Effector memory CD4-positive, alpha-beta T cell (primary cell): ENCODE measurements around the gene SCN2A.

Experiments
- DNase-seq, 3 donors: peaks; one replicate each; pipeline ENCODE4 v3.0.0-alpha.2; 2020
- H3K27ac ChIP-seq: 2 replicates; pipeline ENCODE4 v1.7.0; 2013; ENCODE audit warnings: mild to moderate bottlenecking, low read length, moderate library complexity; ENCODE audit not compliant: insufficient read depth, poor library complexity, severe bottlenecking
- H3K27me3 ChIP-seq: replicated peaks from 2 replicates; pipeline ENCODE4 v1.7.0; 2013; ENCODE audit warnings: mild to moderate bottlenecking, low read length; ENCODE audit not compliant: insufficient read depth, control insufficient read depth, poor library complexity, severe bottlenecking
- H3K36me3 ChIP-seq: 2 replicates; pipeline ENCODE4 v1.7.0; 2013; ENCODE audit warnings: mild to moderate bottlenecking, low read length, moderate library complexity; ENCODE audit not compliant: control insufficient read depth, insufficient read depth
- H3K4me1 ChIP-seq: 2 replicates; pipeline ENCODE4 v1.7.0; 2013; ENCODE audit warnings: low read length, mild to moderate bottlenecking; ENCODE audit not compliant: control insufficient read depth, insufficient read depth, poor library complexity, severe bottlenecking
- H3K4me3 ChIP-seq: 2 replicates; pipeline ENCODE4 v1.7.0; 2013; ENCODE audit warnings: low read length, low read depth, mild to moderate bottlenecking; ENCODE audit not compliant: insufficient read depth, poor library complexity, severe bottlenecking
- H3K9me3 ChIP-seq: 2 replicates; pipeline ENCODE4 v1.7.0; 2013; ENCODE audit warnings: mild to moderate bottlenecking, low read length, moderate library complexity; ENCODE audit not compliant: control insufficient read depth

SCN2A gene

DNA sequence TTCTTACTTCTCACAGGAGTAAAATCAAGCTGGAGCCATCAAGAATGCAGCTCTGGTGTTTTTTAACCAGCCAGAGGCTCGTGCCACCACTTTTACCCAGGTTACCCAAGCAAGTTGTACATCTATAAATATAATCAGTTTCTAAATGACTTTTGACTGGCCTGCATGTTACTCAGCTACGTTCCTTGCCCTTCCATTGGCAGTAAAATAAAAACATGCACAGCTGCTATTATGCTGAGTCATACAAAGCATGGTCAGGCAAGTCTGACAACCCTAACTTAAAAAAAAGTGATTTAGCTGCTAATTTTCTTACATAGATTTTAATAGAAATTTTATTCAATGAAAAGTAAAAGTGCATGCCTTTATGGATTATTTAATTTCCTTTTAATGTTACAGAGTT is 118.5 kb downstream of the SCN2A start:
- no peaks in the 10 kb centered on the region for H3K4me1 ChIP-seq
- no peak overlapping the region for H3K4me3 ChIP-seq
- DNase-seq: no peak
- no peaks in the 10 kb centered on the region for H3K9me3 ChIP-seq
- H3K36me3 ChIP-seq: no peaks in the 10 kb centered on the region
- no peaks in the 10 kb centered on the region for H3K27me3 ChIP-seq
- H3K27ac ChIP-seq: no peak overlapping the region

DNA sequence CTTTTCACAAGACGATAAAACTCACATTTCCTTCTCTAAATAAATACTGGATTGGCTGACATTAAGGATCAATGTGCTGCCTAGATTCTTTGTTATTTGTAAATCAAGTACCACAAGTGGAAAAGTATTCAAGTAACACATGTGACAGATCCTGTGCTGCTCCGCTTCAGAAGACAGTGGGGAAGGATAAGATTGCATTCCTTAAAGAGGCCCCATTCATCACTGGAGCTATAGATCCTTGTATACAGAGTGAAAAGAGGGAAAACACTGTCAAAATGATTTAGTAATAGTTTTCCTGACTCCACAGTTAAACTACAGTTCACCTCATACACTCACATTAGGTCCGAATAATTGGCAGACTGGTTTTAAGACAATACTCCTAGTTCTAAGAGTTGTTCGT is 122.3 kb downstream of the SCN2A start:
- no peak for DNase-seq

GRCh38 chr2:165369131-165369897 is 130.1 kb downstream of the SCN2A start:
- H3K27ac ChIP-seq: no peak overlapping the region

More for the DNA sequence above, 122.3 kb downstream of the SCN2A start:
- Histone ChIP-seq H3K27me3 (no peaks in the 10 kb centered on the region), H3K27ac (no peak overlapping the region), H3K9me3 (no peaks in the 10 kb centered on the region), H3K4me3 (no peak overlapping the region), H3K4me1 (no peaks in the 10 kb centered on the region), H3K36me3 (no peaks in the 10 kb centered on the region)

GRCh38 chr2:165369898-165370296 is 130.7 kb downstream of the SCN2A start:
- Histone ChIP-seq H3K36me3 (no peaks in the 10 kb centered on the region), H3K4me3 (no peak overlapping the region)
- DNase-seq: no peak

More at GRCh38 chr2:165369131-165369897, 130.1 kb downstream of the SCN2A start:
- H3K4me3 ChIP-seq: no peak overlapping the region
- H3K27me3 ChIP-seq: no peaks in the 10 kb centered on the region
- no peaks in the 10 kb centered on the region for H3K4me1 ChIP-seq
- no peaks in the 10 kb centered on the region for H3K36me3 ChIP-seq
- H3K9me3 ChIP-seq: no peaks in the 10 kb centered on the region
- no peak for DNase-seq

GRCh38 chr2:165371356-165371755 is 132.1 kb downstream of the SCN2A start:
- no peaks in the 10 kb centered on the region for H3K4me1 ChIP-seq
- H3K36me3 ChIP-seq: no peaks in the 10 kb centered on the region
- no peaks in the 10 kb centered on the region for H3K9me3 ChIP-seq
- H3K27ac ChIP-seq: no peak overlapping the region
- no peak overlapping the region for H3K4me3 ChIP-seq
- no peaks in the 10 kb centered on the region for H3K27me3 ChIP-seq
- DNase-seq: no peak

More at GRCh38 chr2:165369898-165370296, 130.7 kb downstream of the SCN2A start:
- Histone ChIP-seq H3K27ac (no peak overlapping the region), H3K4me1 (no peaks in the 10 kb centered on the region), H3K9me3 (no peaks in the 10 kb centered on the region), H3K27me3 (no peaks in the 10 kb centered on the region)

DNA sequence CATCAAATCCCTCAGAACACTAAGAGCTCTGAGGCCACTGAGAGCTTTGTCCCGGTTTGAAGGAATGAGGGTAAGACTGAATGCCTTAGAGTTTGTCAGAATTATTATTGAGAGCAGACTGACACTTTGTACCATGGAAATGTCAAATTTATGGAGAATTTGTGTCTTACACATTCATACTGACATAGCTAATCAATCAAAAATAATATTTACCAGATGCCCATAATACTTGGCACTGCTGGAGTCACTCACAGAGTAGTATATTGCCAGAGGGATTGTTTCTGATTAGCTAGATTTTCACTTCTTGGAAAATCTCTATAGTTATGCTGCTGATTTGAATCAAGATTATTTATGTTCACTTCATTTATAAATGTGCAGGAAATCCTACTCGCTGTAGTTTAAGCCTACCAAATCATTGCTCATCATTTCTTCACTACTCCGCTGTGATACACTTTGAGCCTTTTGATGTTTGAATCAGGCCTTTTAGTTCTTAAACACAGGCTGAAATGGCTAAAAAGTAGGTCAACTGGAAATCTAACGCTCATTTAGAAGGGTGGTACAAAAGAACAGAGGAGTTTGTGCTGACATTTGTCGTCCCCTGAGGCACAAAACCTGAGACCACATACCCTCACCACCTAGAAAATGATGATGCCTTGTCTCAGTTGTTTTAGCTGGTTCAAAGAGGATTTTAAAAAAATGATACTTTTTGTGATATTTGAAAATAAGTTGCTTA is 134.2 kb downstream of the SCN2A start:
- Histone ChIP-seq H3K4me1 (no peaks in the 10 kb centered on the region), H3K27ac (no peak overlapping the region), H3K27me3 (no peaks in the 10 kb centered on the region), H3K9me3 (no peaks in the 10 kb centered on the region), H3K4me3 (no peak overlapping the region), H3K36me3 (no peaks in the 10 kb centered on the region)
- DNase-seq: no peak

DNA sequence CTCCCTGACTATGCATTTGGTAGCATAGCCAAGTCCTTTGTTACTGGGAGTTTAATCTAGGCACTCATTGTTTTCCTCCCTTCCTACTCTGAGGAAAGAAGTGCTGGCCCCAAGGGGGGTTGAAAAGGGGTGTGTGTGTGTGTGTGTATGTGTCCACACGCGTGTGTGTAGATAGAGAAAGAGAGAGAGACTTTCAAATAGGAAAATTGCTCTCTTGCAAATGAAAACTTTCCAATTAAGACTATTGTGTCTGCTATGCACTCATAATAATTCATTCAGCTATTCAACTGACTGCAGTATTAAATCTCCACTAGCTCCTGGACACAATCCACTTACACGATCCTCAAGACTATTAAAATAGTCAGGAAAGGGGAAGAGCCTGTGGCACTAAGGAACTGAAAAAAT is 137.4 kb downstream of the SCN2A start:
- Histone ChIP-seq H3K4me3 (no peak overlapping the region), H3K27ac (no peak overlapping the region), H3K9me3 (no peaks in the 10 kb centered on the region), H3K4me1 (no peaks in the 10 kb centered on the region), H3K27me3 (no peaks in the 10 kb centered on the region), H3K36me3 (no peaks in the 10 kb centered on the region)
- no peak for DNase-seq

- no peaks in the 10 kb centered on the region for H3K36me3 ChIP-seq
- no peaks in the 10 kb centered on the region for H3K9me3 ChIP-seq
- H3K27me3 ChIP-seq: no peaks in the 10 kb centered on the region
- H3K4me3 ChIP-seq: no peak overlapping the region
- no peaks in the 10 kb centered on the region for H3K4me1 ChIP-seq
- no peak overlapping the region for H3K27ac ChIP-seq
- DNase-seq: no peak
Measured at GRCh38 chr2:165382362-165382761, 143.1 kb downstream of the SCN2A start.

- no peak for DNase-seq
- no peak overlapping the region for H3K4me3 ChIP-seq
- no peaks in the 10 kb centered on the region for H3K4me1 ChIP-seq
- H3K27ac ChIP-seq: no peak overlapping the region
- no peaks in the 10 kb centered on the region for H3K27me3 ChIP-seq
- no peaks in the 10 kb centered on the region for H3K9me3 ChIP-seq
- no peaks in the 10 kb centered on the region for H3K36me3 ChIP-seq
Measured at GRCh38 chr2:165390875-165391274, 151.7 kb downstream of the SCN2A start.

- H3K4me1 ChIP-seq: no peaks in the 10 kb centered on the region
- DNase-seq: no peak
- H3K4me3 ChIP-seq: no peak overlapping the region
- no peaks in the 10 kb centered on the region for H3K27me3 ChIP-seq
- H3K36me3 ChIP-seq: no peaks in the 10 kb centered on the region
- H3K9me3 ChIP-seq: no peaks in the 10 kb centered on the region
- no peak overlapping the region for H3K27ac ChIP-seq
Measured at GRCh38 chr2:165391791-165392190, 152.6 kb downstream of the SCN2A start.
